ENCODE measurements around the gene PEX3.

DNA sequence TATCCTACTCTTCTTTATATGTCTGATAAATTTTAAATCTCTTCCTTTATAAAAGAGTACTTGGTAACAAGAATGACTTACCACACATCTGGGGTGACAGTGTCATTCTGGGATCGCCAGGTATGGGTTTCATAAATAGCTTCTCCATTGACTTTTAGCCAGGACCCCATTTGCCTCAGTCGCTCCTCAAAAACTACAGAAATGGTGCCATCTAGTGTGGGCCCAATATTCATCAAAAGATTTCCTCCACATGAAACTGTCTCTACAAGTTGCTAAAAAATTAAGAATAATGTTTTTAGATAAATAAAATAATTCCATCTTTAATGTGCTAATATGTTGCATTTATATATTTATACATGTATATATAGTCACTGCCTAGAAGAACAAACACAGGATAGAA lies 51.2 kb downstream of the PEX3 start:
- TF ChIP-seq POLR2A (IDR thresholded peaks at IDR 0.05) (no peak), CTCF (IDR thresholded peaks at IDR 0.05 in 4 of 5, conservative IDR thresholded peaks at IDR 0.05 in 1 of 5) (no peak)

Measured in gastrocnemius medialis (tissue), 4 donors.